Left hindlimb (tissue), 1 donor: ENCODE measurements around the gene LALBA.
"Not testable (repeated sequence)": the region's sequence is repeated elsewhere in the genome, so short reads cannot be mapped to it uniquely, and the experiment has no call there.

Experiments
- DNase-seq: peaks from one replicate; pipeline ENCODE4 v3.0.0-alpha.2; 2018

The LALBA gene

GRCh38 chr12:48527891-48528670, 41.8 kb downstream of the LALBA start:
- no peak for DNase-seq

GRCh38 chr12:48525332-48525731, 44.5 kb downstream of the LALBA start, which contains the start of gene OR8S1:
Gene OR8S1 (plus strand): TSS chr12:48525632. CDS start chr12:48525632, 0 bp downstream.
- DNase-seq, result no peak

- DNase-seq, result not testable (repeated sequence)
Observed at GRCh38 chr12:48520381-48520780, 49.5 kb downstream of the LALBA start.
